Measurements from ENCODE around the gene TMEM132A. TPM values are rescaled to one million over a fixed set of nuclear protein-coding genes. Genes with fewer than 3 reads are reported as not detected.

Gene TMEM132A, protein sequence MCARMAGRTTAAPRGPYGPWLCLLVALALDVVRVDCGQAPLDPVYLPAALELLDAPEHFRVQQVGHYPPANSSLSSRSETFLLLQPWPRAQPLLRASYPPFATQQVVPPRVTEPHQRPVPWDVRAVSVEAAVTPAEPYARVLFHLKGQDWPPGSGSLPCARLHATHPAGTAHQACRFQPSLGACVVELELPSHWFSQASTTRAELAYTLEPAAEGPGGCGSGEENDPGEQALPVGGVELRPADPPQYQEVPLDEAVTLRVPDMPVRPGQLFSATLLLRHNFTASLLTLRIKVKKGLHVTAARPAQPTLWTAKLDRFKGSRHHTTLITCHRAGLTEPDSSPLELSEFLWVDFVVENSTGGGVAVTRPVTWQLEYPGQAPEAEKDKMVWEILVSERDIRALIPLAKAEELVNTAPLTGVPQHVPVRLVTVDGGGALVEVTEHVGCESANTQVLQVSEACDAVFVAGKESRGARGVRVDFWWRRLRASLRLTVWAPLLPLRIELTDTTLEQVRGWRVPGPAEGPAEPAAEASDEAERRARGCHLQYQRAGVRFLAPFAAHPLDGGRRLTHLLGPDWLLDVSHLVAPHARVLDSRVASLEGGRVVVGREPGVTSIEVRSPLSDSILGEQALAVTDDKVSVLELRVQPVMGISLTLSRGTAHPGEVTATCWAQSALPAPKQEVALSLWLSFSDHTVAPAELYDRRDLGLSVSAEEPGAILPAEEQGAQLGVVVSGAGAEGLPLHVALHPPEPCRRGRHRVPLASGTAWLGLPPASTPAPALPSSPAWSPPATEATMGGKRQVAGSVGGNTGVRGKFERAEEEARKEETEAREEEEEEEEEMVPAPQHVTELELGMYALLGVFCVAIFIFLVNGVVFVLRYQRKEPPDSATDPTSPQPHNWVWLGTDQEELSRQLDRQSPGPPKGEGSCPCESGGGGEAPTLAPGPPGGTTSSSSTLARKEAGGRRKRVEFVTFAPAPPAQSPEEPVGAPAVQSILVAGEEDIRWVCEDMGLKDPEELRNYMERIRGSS
- 39.9 and 101 TPM in 2 replicates for total RNA-seq

DNA sequence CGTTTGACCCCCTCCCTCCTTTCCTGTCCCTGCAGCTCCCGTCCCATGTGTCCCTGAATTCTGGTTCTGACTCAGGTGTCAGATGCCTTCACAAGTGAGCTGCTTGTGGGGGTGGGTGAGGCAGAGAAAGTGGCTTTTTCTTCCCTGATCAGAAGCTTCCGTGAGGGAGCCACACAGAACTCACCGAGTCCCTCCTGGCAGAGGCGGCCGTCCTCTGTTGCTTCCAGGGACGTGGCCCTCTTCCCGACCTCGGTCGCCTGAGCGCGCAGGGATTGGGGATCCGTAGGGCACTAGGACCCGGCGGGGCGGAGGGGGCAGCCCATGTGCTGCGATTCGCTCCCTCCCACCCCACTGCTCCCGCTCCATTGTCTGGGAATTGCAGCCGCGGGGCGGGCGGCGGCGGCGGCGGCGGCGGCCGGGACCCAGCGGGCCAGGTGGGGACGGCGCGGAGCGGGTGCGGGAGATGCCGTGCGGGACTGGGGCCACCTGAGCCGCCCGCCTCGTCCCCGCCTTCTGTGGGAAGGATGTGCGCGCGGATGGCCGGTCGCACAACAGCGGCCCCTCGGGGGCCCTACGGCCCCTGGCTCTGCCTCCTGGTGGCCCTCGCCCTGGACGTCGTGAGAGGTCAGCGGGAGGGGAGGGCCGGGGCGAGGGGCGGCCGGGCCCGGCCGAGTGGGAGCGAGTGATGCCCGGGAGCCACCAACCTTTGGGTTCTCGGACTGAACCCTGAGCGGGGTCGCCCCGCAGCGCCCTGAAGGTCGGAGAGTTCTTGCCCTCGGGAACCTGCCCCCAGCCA is at the start of gene TMEM132A:
Gene TMEM132A (plus strand): TSS at position 351 of the 796 bp plus-strand sequence. CDS start 174 bp downstream, at position 525.
- peak; percentile 43 to 82 for DNase-seq (ENCODE audit: low read depth in 2 of 2)

DNA sequence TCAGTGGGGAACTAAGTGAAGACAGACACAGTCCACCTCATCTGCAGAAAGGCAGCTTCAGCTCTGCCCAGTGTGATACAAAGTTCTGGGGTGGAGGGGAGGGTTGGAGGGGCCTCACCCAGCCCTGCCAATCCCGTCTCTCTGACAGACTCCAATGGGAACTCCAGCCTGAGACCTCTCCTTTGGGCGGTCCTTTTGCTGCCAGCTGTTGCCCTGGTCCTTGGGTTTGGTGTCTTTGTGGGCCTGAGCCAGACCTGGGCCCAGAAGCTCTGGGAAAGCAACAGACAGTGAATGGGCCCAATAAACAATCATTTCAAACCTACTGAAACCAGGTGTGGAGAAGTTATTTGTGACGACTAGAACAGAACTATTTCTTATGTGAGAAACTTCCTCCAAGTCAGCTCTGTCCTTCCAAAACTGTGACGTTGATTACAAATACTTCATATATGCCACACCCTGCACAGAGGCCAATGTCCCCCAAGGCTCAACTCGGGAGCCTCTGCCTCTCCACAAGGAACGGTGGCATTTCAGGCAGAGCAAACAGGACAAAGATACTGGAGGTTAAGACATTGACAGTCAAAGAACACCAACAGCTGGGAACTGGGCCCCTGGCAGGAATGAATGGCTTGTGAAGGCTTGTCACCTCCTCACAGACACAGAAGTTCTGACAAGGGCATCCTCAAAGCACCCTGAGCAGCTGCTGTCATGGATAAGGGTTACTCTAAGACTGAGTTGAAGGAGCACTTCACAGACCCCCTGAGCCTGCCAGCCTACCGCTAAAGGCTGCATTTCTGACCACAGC is 48.7 kb upstream of the TMEM132A start:
- DNase-seq (ENCODE audit: low read depth in 2 of 2): no peak

DNA sequence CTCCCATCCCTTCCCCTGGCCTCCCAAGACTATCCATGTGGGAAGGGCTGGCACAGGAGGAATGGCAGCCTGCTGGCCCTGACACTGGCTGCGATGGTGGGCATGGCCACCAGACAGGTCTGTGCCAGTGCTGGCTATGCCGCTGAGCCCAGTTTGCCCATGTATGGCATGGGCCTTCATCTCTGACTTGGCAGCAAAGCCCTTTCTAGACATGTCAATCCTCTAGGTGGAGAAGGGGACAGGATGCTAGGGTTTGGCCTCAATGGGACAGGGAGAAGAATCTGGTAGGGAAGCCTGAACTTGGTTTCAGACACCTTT is 48.1 kb upstream of the TMEM132A start:
- DNase-seq (ENCODE audit: low read depth in 2 of 2): no peak

DNA sequence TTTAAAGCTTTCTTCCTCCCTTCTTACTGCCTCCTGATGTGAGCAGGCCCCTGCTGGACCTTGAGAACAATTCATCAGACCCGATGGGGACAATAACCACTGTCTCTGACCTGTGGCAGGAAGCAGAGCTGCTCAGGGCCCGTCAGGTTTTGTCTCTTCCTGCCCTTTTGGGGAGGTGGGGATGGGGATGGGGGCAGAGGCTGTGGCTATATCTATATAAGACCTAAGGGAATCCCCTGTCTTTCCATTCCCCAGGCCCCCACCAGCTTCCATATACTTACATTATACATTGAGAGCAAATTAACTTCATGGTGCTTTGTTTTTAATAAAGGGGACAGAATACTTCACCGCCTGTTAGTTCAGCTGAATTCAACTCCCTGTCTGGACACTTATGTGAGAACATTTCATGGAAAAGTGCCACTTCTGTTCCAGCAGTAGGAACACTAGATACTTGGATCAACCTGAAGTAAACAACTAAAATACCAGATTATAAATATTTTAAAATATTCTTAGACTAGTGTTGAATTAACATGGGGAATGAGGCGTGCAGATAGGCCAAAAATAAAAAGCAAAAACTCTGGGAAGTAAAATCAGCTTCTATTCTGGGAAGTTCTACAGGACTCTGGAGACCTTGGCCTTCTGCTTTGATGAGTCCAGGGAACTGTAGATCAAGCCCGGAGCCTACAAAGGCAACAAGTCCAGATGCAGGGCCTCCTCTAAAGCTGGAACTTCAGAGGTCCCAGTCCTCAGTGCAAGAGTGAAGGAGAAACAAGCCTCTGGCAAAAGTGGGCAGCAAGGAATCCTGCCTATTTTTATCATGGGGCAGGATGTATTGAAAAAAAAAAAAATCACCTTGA is 45.8 kb upstream of the TMEM132A start:
- no peak for DNase-seq (ENCODE audit: low read depth in 2 of 2)

DNA sequence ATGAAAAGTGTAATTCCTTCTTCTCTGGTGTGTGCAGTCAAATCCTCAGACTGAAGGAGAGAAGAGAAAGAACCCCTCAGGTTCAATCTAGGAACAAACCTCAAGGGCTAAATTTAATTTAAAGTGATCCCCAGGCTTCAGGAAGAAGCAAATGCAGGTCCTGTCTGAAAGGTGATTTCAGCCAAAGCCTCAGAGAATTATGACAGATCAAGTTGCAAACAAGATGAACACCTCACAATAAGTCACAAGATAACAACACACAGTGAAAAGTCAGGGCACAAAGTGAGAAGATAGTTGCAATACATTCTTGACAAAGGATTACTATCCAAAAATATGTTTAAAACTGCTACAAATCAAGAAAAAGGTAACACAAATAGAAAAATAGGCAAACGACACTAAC is 45.2 kb upstream of the TMEM132A start:
- DNase-seq (ENCODE audit: low read depth in 2 of 2): no peak

DNA sequence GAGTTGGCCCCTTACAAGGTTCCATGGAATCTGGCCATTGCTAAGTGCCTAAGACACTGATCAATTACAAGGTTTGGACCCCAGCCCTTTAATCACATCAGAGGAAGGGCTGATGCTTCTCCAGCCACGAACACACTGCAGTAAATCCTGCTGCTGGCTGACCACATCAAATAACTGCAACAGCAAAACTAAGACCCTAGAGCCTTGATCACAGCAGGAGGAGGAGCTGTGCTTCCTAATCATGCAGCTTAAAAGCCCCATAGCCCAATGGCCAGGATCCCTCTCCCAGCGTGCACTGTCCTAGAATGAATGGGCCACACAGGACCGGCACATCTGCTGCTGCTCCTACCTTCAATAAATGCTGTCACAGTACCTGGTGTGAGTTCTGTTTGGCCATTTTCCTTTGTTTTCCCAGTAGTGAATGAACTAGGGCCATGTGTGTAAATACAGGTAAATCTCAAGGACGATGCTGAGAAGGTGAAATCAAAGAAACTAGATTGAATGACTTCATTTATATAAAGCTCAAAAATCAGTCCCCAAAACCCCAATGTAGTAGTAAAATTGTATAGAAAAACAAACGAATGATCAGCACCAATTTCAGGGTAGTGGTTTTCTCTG is 44.2 kb upstream of the TMEM132A start:
- no peak for DNase-seq (ENCODE audit: low read depth in 2 of 2)

DNA sequence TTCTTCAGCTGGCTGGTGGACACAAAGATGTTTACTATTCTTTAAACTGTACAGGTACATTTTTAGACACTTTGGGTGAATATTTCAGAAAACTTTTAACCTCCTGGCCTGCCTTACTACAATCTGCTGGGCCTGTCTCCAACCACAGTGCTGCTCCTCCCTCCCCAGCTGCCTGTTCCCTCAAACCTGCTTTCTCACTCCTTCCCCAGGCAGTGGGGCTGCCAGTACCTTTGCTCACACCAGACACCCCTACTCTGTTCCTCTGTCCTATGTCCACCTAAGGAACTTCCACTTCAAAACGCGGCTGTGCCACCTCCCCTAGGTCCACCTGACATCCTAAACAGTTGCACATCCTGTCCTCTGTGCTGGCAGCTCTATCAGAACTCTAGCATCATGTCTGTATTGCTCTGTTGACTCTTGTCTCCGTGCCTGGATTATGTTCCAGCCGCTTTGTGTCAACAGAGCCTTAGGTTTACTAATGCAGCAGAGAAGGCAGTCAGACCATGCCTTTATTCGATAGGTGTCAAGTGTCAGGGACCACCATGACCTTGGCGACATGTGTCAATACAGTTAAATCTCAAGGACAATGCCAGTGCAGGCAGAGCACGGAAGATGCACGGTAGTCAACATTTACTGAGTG is 43.5 kb upstream of the TMEM132A start:
- no peak for DNase-seq (ENCODE audit: low read depth in 2 of 2)

DNA sequence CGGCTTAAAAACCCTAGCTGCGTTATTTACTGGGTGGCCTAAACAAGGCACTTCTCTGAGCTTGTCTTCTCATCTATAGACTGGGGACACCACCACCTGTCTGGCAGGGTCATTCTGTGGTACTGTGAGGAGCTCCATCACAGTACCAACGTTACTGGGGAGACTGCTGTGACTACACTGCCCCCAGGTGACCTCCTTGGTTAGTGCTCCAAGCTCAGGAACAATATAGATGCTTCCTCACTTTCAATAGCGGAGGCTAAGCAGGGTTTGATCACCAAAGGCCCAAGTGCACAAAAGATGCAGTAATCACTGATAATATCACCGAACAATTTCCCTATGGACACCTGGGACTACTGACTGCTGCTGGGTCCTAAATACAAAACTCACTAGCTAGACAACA is 36.7 kb upstream of the TMEM132A start:
- peak; percentile 55 to 76 for DNase-seq (ENCODE audit: low read depth in 2 of 2)

DNA sequence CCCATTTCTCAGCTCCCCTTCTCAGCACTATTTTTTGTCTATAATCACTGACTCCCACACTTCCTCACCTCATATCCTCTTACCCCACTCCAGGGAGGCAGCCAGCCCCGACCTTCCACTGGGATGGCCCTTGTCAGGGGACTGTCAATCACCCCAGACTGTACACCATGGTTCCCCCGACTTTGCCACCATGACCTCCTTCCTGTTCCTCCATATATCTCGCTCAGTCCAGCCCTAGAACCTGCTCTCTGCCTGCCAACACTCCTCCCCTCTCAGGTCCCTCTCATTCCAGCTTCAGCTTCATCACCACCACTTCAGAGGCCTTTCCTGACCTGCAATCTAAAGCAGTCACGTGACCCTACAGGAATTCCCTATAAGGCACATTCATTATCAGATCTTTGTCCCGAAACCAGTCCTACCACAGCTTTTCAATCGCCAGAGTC is 34.4 kb upstream of the TMEM132A start:
- no peak for DNase-seq (ENCODE audit: low read depth in 2 of 2)

DNA sequence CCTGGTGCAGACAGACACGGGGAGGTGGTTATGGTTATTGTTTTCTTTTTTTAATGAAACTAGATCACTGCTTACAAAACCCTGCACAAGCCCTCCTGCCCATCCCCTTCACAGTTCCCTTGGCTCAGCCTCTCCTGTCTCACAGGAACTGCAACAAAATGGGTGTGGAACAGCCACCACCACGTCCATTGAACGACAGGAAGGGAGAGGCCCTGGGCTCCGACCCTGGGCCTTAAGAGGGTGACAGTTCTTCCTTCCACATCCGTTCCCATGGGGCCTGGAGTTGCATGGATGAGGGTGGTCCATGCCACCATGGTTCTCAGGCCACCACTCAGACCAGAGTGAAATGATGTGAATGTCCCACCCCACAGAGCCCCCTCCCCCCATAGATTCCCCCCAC is 33.6 kb upstream of the TMEM132A start:
- peak in 1 of 2 donors; percentile 28 for DNase-seq (ENCODE audit: low read depth in 2 of 2)

DNA sequence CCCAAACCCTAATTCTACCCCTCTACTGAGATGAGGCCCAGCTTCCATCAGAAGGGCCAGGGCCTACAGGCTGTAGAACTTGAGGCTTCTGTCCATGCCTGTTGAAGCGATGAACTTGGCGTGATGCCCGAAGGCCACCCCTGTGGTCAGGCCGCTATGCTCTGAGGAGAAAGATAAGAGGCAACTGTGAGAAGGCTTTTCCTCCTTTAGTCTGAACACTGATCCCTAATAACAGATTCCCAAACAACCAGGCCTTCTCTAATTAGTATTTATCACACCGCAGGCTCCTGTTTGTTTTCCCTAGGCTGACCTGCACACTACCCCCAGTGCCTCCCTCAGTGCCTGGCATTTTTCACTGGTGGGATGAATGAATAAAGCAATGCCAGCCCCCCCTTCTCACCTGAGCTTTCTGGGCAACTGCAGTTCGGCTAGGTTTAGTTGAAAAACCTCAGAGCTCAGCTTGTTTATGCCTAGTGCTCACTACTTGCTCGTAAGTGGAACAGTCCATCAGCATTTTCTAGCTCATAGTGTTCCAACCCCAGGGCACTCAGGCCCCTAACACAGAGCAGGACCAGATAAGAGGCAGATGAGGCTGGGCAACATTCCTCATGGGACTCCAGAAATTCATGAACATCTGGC is 33.0 kb upstream of the TMEM132A start:
- peak in 1 of 2 donors; percentile 72 for DNase-seq (ENCODE audit: low read depth in 2 of 2)

DNA sequence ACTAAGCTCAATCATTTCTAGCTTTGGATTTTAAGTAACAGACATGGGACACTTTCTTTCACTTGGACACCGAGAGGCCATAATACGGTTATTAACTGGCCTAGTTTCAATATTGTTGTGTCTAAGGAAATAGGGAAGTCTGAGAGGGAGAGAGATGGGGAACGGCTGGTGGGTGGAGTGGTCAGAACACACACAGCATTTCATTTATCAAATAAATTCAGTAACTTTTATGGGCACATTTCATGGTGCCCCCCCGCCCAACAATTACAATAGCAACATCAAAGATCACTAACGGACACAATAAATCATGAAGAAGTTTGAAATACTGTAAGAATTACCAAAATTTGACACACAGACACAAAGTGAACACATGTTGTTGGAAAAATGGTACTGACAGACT is 28.6 kb upstream of the TMEM132A start:
- DNase-seq (ENCODE audit: low read depth in 2 of 2): no peak

DNA sequence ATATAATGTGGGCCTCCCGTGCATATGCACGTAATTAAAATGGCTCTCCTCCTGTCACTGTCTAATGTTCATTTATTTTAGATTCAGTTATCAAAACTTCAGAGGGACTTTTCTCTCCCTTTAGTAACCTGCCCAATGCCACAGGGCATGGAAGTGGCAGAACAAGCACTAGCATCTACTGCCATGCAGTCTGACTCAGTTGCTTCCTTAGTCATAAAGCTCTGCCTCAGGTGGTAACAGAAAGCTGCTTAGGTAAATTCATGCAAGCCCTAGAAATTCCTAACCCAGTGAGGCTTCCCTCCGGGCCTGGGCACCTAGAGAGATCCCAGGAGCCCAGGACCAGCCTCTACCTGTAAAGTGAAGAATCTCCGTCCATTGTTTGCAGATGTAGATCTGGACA is 26.8 kb upstream of the TMEM132A start:
- no peak for DNase-seq (ENCODE audit: low read depth in 2 of 2)

DNA sequence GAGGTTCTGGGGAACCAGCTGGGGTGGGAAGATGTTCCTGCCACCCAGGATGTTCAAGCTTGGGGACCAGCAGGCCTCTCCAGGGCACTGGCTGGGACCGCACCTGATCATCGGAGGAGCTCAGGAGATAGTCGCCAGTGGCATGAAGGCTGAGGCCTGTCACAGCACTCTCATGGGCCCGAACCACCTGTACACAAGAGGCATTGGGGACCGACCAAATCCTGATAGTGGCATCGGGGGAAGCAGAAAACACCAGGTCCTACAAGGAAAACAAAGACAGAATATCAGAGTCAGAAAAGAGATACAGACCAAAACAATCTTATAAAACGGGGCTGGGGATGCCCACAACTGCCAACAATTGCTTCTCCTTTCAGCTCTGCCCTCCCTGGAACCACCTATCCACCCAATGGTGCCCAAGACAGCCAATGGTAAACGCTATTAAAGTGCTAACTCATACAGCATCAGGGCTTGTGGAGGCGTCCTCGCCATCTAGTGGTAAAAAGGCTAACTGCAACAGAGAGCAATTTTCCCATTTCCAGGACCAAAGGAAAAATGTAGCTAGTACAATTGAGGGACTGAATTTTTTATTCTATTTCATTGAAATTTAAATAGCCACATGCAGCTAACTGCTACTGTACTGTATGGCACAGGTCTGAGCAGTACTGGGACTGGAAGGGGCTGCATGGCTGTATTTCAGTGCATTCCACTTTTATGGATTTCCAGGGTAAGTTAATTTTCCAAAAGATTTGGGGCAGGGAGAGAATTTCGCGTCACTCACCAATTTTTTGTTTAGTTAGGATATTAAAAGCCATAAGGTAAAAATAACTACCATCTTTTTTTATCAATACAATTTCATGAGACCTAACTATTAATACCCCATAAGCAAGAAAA is 25.0 kb upstream of the TMEM132A start:
- DNase-seq (ENCODE audit: low read depth in 2 of 2): peak; percentile 55 to 76

DNA sequence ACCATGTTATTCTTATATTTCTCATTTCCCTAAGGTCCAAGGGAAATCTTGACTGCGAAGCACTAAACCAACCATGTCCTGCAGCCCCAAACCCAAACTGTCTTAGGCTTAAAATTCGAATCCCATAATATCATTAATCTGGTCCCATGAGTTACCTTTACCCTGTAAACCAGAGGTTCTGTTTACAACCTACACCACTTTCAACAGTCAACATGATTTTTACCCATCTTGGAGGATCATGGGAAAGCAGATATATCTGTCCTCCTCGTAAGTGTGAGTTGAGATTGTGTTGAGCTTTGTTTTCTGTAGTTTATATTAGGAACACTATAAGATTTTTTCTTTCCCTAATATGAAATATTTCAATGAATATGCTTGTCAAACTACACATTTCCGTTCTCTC is 24.3 kb upstream of the TMEM132A start:
- DNase-seq (ENCODE audit: low read depth in 2 of 2): no peak

DNA sequence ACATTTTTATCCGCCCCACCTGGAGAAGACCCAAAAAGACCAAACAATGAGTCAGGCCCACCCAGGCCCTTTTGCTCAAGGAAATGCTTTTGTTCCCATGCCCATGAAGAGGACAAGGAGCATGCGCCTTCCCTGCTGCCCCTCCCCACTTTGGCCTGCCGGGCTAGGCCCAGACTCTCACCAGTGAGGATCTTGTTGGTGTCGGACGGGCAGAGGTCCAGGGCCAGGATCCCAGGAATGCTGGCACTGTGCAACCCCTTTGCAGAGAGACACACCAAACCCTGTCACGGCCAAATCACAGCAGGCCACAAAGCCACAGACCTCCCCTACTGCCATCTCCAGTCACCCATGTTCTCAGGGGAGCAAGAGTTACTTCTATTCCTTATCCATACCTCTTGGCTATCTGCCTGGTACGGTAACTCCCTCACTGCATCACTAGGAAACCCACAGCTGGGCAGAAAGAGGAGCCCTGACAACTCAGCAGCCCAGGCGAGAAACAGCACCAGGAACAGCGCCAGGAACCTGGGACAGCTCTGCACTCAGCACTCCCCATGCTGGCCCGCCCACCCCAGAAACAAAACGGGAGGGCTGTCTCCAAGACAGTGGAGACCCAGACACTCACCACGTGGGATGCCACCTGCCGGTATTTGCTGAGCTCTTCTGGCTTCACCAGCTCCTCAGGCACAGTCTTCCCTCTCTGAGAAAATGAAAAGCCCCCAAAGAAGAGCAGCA is 23.4 kb upstream of the TMEM132A start:
- no peak for DNase-seq (ENCODE audit: low read depth in 2 of 2)

DNA sequence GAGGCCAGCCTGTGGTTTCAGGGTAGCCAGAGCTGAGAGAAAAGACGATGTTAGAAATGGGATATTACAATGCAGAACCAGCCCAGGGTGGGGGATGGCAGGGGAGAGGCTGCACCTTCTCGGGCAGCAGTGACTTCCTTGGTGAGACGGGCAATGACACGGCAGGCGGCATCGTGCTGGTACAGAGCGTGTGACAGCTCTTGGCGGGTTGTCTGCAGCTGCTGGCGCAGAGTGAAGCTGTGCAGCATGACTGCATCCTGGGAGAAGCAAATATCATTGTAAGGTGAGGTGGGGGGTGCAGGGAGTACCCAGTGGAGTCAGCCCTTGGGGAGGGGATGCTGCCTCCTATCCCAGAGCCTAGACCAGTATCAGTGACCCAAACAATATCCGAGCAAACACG is 21.6 kb upstream of the TMEM132A start:
- DNase-seq (ENCODE audit: low read depth in 2 of 2): no peak

Measured in dermis microvascular lymphatic vessel endothelial cell (primary cell).